Lower lobe of right lung (tissue), 2 donors: ENCODE data around the gene RHBG. TPM values are rescaled to one million over a fixed set of nuclear protein-coding genes. Genes with fewer than 3 reads are reported as not detected.

Experiments used
- ATAC-seq, 2 donors: fragments of 200-7000 bp; cut with Tn5 transposase; one replicate each; pipeline ENCODE4 v1.9.1; 2020 to 2022; ENCODE audit warnings: mild to moderate bottlenecking in 2 of 2, moderate library complexity in 2 of 2
- DNase-seq: peaks from one replicate; pipeline ENCODE4 v3.0.0-alpha.2; 2020
- H3K27ac ChIP-seq: fragments of 200-600 bp; one replicate; pipeline ENCODE4 v1.8.0; 2022
- H3K27me3 ChIP-seq: fragments of 200-600 bp; one replicate; pipeline ENCODE4 v1.8.0; 2022; ENCODE audit warnings: low read depth
- H3K36me3 ChIP-seq: fragments of 200-600 bp; one replicate; pipeline ENCODE4 v1.8.0; 2022; ENCODE audit warnings: mild to moderate bottlenecking
- H3K4me1 ChIP-seq: fragments of 200-600 bp; one replicate; pipeline ENCODE4 v1.8.0; 2022
- H3K4me3 ChIP-seq: fragments of 200-600 bp; one replicate; pipeline ENCODE4 v1.8.0; 2022; ENCODE audit warnings: mild to moderate bottlenecking
- H3K9me3 ChIP-seq: fragments of 200-600 bp; one replicate; pipeline ENCODE4 v1.8.0; 2022
- intact Hi-C: fragments of 100-400 bp; cut with DNase I; formaldehyde crosslinking; loops from one replicate; pipeline ENCODE4 v1.11.0; 2022
- total RNA-seq: library from RNA; stranded (reverse); fragmentation: NEBNext Ultra II Directional; extraction: Animal tissue kit (Norgen Biotek cat#: 25700); gene quantifications from one replicate; pipeline ENCODE4 v1.2.1, GENCODE V29; 2021
- TF ChIP-seq, protein P1 (sequence below): fragments of 200-600 bp; IDR thresholded peaks from one replicate; pipeline ENCODE4 v1.8.0; 2022; ENCODE audit warnings: antibody characterized with exemption, mild to moderate bottlenecking
- donor health status: DM: no; HTN: yes; CAD: no; lungs with severe emphysema.

Gene RHBG
- total RNA-seq, 1 donor from 2014 or later, result not detected

DNA sequence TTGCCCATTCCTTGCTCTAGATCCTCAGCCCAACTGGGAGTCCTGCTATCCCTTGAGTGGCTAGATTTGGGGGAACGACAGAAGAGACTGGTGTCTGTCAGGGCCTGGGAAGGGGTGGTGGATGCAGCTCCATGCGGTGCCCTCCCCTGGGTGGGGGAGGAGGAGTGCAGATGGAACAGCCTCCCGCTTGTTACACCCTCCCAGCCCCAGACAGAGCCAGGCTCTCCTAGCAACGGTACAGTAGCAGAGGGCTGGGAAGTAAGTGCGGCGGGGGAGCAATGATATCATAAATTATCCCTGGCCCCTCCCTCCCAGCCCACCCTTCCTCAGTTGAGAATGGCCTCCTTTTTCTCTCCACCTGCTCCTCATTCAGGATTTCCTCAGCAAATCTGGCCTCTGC, 37.2 kb downstream of the RHBG start:
- ATAC-seq, result no peak

DNA sequence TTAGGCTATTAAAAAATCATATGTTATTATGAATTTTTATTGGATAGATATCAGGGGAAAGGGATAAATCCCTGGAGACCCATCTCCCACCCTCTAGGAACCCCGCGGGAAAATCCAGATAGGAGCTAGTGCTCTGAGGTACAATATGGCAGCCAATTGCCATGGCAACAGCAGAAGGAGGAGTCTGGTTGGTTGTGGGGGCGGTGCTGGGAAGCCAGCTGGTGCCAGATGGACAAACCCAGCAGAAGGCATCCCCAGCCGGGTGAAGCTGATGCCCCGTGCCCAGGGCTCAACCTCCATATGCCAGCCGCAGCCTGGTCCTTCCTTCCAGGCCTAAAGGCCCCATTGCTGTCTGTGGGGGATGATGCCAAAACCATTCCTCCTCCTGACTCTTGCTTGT, 38.3 kb downstream of the RHBG start:
- H3K36me3 ChIP-seq, result no peaks in the 10 kb centered on the region

More for the DNA sequence above, 37.2 kb downstream of the RHBG start:
- Histone ChIP-seq H3K4me1 (no peaks in the 10 kb centered on the region), H3K9me3 (no peaks in the 10 kb centered on the region), H3K27ac (no peak overlapping the region), H3K36me3 (no peaks in the 10 kb centered on the region), H3K27me3 (peaks cover 68% of the 10 kb centered on the region), H3K4me3 (no peak overlapping the region)
- no peak for DNase-seq
- TF ChIP-seq, protein P1, sequence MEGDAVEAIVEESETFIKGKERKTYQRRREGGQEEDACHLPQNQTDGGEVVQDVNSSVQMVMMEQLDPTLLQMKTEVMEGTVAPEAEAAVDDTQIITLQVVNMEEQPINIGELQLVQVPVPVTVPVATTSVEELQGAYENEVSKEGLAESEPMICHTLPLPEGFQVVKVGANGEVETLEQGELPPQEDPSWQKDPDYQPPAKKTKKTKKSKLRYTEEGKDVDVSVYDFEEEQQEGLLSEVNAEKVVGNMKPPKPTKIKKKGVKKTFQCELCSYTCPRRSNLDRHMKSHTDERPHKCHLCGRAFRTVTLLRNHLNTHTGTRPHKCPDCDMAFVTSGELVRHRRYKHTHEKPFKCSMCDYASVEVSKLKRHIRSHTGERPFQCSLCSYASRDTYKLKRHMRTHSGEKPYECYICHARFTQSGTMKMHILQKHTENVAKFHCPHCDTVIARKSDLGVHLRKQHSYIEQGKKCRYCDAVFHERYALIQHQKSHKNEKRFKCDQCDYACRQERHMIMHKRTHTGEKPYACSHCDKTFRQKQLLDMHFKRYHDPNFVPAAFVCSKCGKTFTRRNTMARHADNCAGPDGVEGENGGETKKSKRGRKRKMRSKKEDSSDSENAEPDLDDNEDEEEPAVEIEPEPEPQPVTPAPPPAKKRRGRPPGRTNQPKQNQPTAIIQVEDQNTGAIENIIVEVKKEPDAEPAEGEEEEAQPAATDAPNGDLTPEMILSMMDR, result no peak
- intact Hi-C loops, result no loop called here

DNA sequence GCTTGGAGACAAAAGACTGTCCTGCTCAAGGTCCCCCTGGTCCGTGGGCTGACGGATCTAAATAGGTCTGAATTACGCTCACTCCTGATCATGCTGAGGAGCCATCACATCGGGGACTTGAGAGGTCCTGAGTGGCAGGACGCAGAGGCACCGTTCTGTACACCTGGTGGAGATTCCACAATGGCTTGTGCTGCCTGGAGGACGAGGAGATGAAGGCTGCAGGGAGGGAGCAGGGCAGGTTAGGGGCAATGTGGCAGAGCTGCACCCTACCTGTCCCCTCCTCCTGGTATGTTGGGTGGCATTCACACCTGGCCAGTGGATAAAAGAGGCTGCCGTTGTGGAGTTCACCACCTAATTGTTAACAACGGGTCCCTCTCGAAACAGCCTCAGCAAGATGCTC, 38.7 kb downstream of the RHBG start:
- Histone ChIP-seq H3K4me1 (no peaks in the 10 kb centered on the region), H3K36me3 (no peaks in the 10 kb centered on the region), H3K9me3 (no peaks in the 10 kb centered on the region), H3K27me3 (peaks cover 70% of the 10 kb centered on the region), H3K27ac (no peak overlapping the region), H3K4me3 (no peak overlapping the region)
- intact Hi-C loops, result no loop called here
- ATAC-seq (no peak), DNase-seq (no peak)
- TF ChIP-seq, protein P1, result no peak

More for the DNA sequence above, 38.3 kb downstream of the RHBG start:
- H3K27ac ChIP-seq, result no peak overlapping the region
- peaks cover 68% of the 10 kb centered on the region for H3K27me3 ChIP-seq
- H3K9me3 ChIP-seq, result no peaks in the 10 kb centered on the region
- intact Hi-C loops, result no loop called here
- TF ChIP-seq, protein P1, result no peak
- H3K4me1 ChIP-seq, result no peaks in the 10 kb centered on the region
- ATAC-seq, result no peak
- no peak overlapping the region for H3K4me3 ChIP-seq
- no peak for DNase-seq

DNA sequence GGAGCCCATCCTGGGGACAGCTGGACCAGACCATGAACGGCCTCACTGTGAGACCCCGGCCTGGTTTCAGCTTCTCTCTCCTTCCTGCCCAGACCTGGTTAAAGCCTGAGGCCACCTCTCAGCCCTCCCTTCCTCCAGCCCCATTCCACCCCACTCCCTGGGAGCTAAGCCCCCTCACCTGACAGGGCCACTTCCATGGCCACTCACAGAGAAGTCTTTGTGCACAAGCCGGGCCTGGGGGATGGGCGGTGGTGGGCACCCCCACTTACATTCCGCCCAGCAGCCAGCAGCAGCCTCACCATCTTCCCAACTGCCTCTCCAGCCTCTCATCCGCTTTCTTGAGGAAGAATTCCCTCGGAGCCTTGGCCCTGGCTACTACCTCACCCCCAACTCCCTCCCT, 40.4 kb downstream of the RHBG start:
- Histone ChIP-seq H3K4me1 (no peaks in the 10 kb centered on the region), H3K27me3 (peaks cover 74% of the 10 kb centered on the region), H3K4me3 (no peak overlapping the region), H3K9me3 (no peaks in the 10 kb centered on the region), H3K27ac (no peak overlapping the region), H3K36me3 (no peaks in the 10 kb centered on the region)
- no peak for ATAC-seq
- DNase-seq, result no peak
- intact Hi-C loops, result no loop called here
- TF ChIP-seq, protein P1, result no peak

DNA sequence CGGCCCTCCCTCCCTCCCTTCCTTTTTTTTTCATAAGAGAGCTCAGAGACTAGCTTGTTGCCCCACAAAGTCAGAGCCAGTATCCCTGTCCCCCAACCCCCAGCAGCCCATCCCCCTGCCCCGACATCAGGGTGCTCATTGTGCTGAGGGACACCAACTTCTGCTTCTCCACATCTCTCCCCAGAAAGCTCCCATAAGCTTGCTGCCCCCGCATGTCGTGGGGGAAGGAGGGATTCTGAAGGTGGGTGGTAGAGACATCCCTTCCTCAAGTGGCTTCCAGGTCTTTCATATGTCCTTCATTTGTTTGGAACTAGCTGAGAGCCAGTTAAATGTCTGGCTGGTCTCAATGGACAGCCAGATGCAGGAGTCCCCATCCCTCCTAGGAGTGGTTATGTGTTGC, 41.2 kb downstream of the RHBG start:
- H3K27me3 ChIP-seq, result peaks cover 74% of the 10 kb centered on the region
- intact Hi-C loops, result no loop called here
- TF ChIP-seq, protein P1, result no peak
- DNase-seq, result no peak
- no peak for ATAC-seq
- no peak overlapping the region for H3K27ac ChIP-seq
- H3K36me3 ChIP-seq, result no peaks in the 10 kb centered on the region
- H3K4me3 ChIP-seq, result no peak overlapping the region
- H3K4me1 ChIP-seq, result no peaks in the 10 kb centered on the region
- no peaks in the 10 kb centered on the region for H3K9me3 ChIP-seq

DNA sequence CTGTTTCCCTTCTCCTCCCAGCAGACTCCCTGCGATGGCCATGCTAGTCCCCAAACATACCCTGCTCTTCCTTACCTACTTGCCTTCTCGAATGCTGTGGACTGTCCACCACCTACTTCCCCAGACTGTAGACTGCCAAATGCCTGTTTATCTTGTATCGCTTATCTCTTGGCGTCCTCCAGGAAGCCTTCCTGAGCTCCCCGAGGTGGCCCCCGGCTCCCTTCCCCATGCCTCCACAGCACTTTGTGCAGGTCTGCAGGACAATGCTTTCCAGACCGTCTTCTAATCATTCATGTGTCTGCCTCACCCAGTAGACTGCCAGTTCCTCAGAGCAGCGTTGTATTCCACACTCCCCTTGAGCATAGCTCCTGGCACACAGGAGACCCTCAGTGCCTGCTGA, 41.7 kb downstream of the RHBG start:
- no peak overlapping the region for H3K4me3 ChIP-seq
- H3K27ac ChIP-seq, result no peak overlapping the region
- TF ChIP-seq, protein P1, result no peak
- H3K4me1 ChIP-seq, result no peaks in the 10 kb centered on the region
- H3K36me3 ChIP-seq, result no peaks in the 10 kb centered on the region
- peaks cover 74% of the 10 kb centered on the region for H3K27me3 ChIP-seq
- DNase-seq (no peak), ATAC-seq (no peak)
- H3K9me3 ChIP-seq, result no peaks in the 10 kb centered on the region
- intact Hi-C loops, result no loop called here
